Tibial nerve (tissue), 4 donors: ENCODE results near the gene GABRD.

Source experiments
- EP300 ChIP-seq, 2 donors: sonication (generic); formaldehyde crosslinking; IDR thresholded peaks; one replicate each; pipeline ENCODE4 v1.6.1; 2017; ENCODE audit warnings: antibody characterized with exemption in 2 of 2, mild to moderate bottlenecking in 1 of 2
- POLR2A ChIP-seq, 2 donors: fragments of 450-650 bp; IDR thresholded peaks; one replicate each; pipeline ENCODE4 v1.6.1; 2017; ENCODE audit warnings: antibody characterized with exemption in 2 of 2, mild to moderate bottlenecking in 2 of 2, moderate library complexity in 2 of 2
- TF ChIP-seq, protein P1 (sequence below), 5 experiments: fragments of 200-600 bp in 3 of 5; fragments of 450-650 bp in 2 of 5; sonication (generic) in 3 of 5; IDR thresholded peaks; one replicate each; pipeline ENCODE4 v1.5.1; 2016 to 2019; ENCODE audit warnings: antibody characterized with exemption in 5 of 5, mild to moderate bottlenecking in 3 of 5, moderate library complexity in 2 of 5

DNA sequence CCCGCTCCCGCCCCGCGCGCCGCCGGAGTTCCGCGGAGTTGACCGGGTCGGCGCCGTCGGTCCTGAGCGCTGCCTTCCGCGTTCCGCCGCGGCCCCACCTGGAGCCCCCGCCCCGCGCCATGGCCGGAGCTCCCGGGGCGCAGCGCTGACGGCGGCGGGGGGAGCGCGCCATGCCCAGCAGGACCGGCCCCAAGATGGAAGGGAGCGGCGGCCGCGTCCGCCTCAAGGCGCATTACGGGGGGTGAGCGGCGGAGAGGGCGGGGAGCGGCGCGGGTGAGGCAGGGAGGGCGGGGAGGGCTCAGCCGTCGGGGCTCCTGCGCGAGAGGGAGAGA is 31.3 kb downstream of the GABRD start:
- TF ChIP-seq POLR2A (IDR thresholded peaks at IDR 0.05), result no peak
- TF ChIP-seq, protein P1, sequence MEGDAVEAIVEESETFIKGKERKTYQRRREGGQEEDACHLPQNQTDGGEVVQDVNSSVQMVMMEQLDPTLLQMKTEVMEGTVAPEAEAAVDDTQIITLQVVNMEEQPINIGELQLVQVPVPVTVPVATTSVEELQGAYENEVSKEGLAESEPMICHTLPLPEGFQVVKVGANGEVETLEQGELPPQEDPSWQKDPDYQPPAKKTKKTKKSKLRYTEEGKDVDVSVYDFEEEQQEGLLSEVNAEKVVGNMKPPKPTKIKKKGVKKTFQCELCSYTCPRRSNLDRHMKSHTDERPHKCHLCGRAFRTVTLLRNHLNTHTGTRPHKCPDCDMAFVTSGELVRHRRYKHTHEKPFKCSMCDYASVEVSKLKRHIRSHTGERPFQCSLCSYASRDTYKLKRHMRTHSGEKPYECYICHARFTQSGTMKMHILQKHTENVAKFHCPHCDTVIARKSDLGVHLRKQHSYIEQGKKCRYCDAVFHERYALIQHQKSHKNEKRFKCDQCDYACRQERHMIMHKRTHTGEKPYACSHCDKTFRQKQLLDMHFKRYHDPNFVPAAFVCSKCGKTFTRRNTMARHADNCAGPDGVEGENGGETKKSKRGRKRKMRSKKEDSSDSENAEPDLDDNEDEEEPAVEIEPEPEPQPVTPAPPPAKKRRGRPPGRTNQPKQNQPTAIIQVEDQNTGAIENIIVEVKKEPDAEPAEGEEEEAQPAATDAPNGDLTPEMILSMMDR (IDR thresholded peaks at IDR 0.05), result no peak
- no peak for TF ChIP-seq EP300 (IDR thresholded peaks at IDR 0.05)
